HG02852 (cell line): ENCODE results near the gene FRMD1.

Experiments used
- ATAC-seq: cut with Tn5 transposase; IDR thresholded peaks from one replicate; pipeline ENCODE4 v1.9.1; 2021; ENCODE audit warnings: mild to moderate bottlenecking, moderate library complexity; ENCODE audit not compliant: unreplicated experiment

The FRMD1 gene

DNA sequence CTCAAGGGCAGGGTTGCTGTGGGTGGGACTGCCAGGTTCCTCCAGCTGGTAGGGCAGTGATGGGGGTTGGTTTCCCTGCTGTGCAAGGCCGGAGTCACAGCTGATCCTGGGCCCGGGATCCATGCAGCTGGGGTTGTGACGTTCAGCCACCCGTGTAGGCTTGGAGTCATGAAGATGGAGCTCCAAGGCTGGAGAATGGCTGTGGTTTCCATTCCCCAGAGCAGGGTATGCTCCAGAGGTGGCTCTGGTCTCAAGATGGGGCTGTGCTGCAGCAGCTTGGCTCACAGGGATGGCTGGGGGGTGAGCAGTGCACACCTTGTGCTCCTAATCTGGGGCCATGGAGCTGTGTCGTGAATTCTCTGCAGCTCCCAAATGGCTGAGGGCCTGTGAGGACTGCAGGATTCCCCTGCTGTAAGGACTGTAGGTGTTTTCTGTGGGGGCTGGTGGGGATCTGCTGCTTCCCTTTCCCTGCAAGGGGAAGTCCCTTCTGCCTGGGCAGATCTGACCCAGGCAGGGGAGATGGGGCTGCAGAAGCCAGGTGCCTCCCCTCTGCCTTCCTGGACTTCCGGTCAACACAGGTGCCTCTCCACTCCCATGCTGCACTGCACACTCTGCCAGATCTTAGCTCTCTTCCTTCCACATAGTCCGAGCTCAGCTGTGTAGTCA, 65.6 kb downstream of the FRMD1 start:
- ATAC-seq: no peak

- no peak for ATAC-seq
These were observed 66.4 kb downstream of the FRMD1 start for GRCh38 chr6:168012431-168013249.

- ATAC-seq: no peak
These were observed 67.7 kb downstream of the FRMD1 start for GRCh38 chr6:168011291-168011690.

GRCh38 chr6:168009331-168009730, 69.7 kb downstream of the FRMD1 start:
- no peak for ATAC-seq

GRCh38 chr6:168007592-168008338, 71.2 kb downstream of the FRMD1 start:
- no peak for ATAC-seq

DNA sequence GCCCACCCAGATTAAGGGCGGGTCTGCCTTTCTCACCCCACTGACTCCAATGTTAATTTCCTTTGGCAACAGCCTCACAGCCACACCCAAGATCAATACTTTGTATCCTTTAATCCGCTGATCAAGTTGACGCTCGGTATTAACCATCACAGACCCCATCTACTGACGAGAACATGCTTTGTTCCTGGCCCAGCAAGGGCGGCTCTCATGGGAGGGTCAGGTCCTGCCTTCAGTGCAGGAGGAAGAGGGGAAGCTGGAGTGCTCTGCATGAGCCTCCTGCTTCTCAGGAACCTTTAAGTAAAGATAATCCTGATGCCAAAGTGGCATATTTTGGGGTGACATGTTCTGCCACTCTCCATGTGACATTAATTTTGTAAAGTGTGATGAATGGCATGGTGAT, 73.2 kb downstream of the FRMD1 start:
- no peak for ATAC-seq

- ATAC-seq: no peak
These were observed 74.1 kb downstream of the FRMD1 start for GRCh38 chr6:168004945-168005344.

- no peak for ATAC-seq
These were observed 75.0 kb downstream of the FRMD1 start for GRCh38 chr6:168004023-168004422.
